HEK293 (cell line): Measurements from ENCODE around the gene PUDP.

Experiments used
- ZBTB6 ChIP-seq: fragments of 450-650 bp; formaldehyde crosslinking; IDR thresholded peaks from 2 replicates; pipeline ENCODE4 v1.5.1; 2017; ENCODE audit warnings: missing biosample characterization, missing genetic modification characterization
- ZNF513 ChIP-seq: fragments of 450-650 bp; IDR thresholded peaks from 2 replicates; pipeline ENCODE4 v1.5.1; 2018; ENCODE audit warnings: missing biosample characterization, missing genetic modification characterization

- no peak for TF ChIP-seq ZBTB6 (tag by site-specific recombination)
- TF ChIP-seq ZNF513 (tag by site-specific recombination), result no peak
Observed at GRCh38 chrX:7127056-7127455, 20.9 kb downstream of the PUDP start.
